Motor neuron (in vitro differentiated cells): ENCODE data around the gene RNF224. TPM values are rescaled to one million over a fixed set of nuclear protein-coding genes. Genes with fewer than 3 reads are reported as not detected.
"Not testable (repeated sequence)": the region's sequence is repeated elsewhere in the genome, so short reads cannot be mapped to it uniquely, and the experiment has no call there.

Source experiments
- ATAC-seq, 8 experiments: fragments of 200-7000 bp; cut with Tn5 transposase; replicated peaks in 6 of 8; 2 replicates each; pipeline ENCODE4 v1.8.0; 2021; ENCODE audit warnings: mild to moderate bottlenecking in 8 of 8, moderate library complexity in 8 of 8
- H3K27ac ChIP-seq, 2 donors: fragments of 250-450 bp; sonication (Bioruptor Pico); 2 replicates each; pipeline ENCODE4 v1.9.0; 2021; ENCODE audit warnings: antibody characterized with exemption in 2 of 2, mild to moderate bottlenecking in 2 of 2, moderate library complexity in 1 of 2
- H3K4me1 ChIP-seq, 2 donors: fragments of 250-450 bp; sonication (Bioruptor Pico); replicated peaks in 1 of 2; 2 replicates each; pipeline ENCODE4 v1.6.1; 2021; ENCODE audit warnings: antibody characterized with exemption in 2 of 2, mild to moderate bottlenecking in 2 of 2, moderate library complexity in 1 of 2
- H3K4me3 ChIP-seq, 5 donors: fragments of 250-450 bp; sonication (Bioruptor Pico); 2 replicates each; pipeline ENCODE4 v1.9.0; 2021; ENCODE audit warnings: antibody characterized with exemption in 5 of 5, mild to moderate bottlenecking in 5 of 5, moderate library complexity in 4 of 5
- WGBS, 10 experiments: fragments of 450-650 bp; shearing (Covaris generic); methylation state at CpG; one replicate each; pipeline ENCODE4 v1.0.0; 2022; 5-methylcytosine and 5-hydroxymethylcytosine counted together
- in situ Hi-C, 9 experiments: fragments of 400-800 bp; cut with MboI; loops; one replicate each; pipeline ENCODE4 v1.15.0; 2021; ENCODE audit warnings: low sequenced_read_pairs in 9 of 9, low pct_unique_long_range_greater_than_20kb in 2 of 9; ENCODE audit not compliant: unreplicated experiment in 9 of 9
- total RNA-seq, 8 experiments: library from RNA; unstranded; fragments of 300-600 nt; gene quantifications; 2 replicates each; pipeline versions ENCODE4 v1.2.3 to v1.2.4, GENCODE V29; 2022

RNF224 gene
- total RNA-seq, 8 experiments from 2014 or later, result 0.23 to 1.1 (median 0.46) TPM

DNA sequence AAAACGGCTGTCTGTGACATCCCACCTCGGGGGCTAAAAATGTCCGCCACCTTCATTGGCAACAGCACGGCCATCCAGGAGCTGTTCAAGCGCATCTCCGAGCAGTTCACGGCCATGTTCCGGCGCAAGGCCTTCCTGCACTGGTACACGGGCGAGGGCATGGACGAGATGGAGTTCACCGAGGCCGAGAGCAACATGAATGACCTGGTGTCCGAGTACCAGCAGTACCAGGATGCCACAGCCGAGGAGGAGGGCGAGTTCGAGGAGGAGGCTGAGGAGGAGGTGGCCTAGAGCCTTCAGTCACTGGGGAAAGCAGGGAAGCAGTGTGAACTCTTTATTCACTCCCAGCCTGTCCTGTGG lies 15.9 kb downstream of the RNF224 start:
- in situ Hi-C loops, result loop anchor here in 1 of 9 experiments (25.0 kb wide), 1 partner anchor 131 kb away; the partner anchor contains the start of gene DPP7
- not testable (repeated sequence) for H3K4me3 ChIP-seq, ATAC-seq, H3K27ac ChIP-seq
- peaks cover 8 to 22% of the 10 kb centered on the region in 2 donors for H3K4me1 ChIP-seq
- whole genome bisulfite sequencing, 10 experiments, result 94 to 100% methylated on average over 3 of the region's 18 CpGs; no CpG with 5 or more reads in 8 of the 10 experiments

DNA sequence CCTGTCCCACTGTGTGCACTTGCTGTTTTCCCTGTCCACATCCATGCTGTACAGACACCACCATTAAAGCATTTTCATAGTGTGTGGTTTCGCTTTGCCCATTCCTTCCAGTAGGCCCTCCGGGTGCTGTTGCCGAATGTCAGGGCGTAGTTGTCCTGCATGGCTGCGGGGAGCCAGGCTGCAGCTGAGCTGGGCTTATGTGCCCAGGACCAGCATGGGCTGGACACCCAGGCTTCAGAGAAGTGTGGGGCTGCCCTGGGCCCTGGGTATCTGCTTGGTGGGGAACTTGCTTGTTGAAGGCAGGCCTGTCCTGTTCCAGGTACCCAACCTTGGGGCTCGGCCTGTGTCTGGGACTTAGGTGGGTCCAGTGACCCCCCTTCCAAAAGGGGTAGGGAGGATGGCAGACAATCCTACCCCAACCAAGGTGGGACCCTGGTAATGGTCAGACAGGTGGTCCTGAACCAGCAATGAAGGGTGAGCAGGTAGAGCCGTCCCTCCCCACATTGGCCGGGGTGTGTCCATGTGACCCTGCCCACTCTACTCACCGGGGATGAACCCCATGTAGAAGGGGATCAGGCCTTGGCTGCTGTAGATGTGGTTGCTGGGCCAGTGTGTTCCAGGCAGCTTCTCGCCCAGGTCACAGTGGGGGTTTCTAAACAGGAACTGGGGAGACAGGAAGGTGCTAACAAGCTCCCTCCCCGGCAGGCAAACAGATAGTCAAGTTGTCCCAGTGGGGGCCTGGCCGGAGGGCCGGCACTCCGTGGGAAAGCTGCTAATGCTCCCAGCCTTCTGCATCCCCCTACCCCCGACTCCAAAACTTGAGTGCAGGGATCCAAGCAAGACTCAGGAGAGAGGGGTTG lies 16.6 kb downstream of the RNF224 start:
- in situ Hi-C loops, result loop anchor here in 1 of 9 experiments (25.0 kb wide), 1 partner anchor 132 kb away; the partner anchor contains the start of gene DPP7
- Histone ChIP-seq H3K4me1 (peaks cover 8 to 22% of the 10 kb centered on the region in 2 donors), H3K27ac (no peak overlapping the region), H3K4me3 (no peak overlapping the region)
- ATAC-seq, result peak in 1 of 8 experiments; percentile 0
- 27 to 100% (median 80%) methylated on average over 1 to 7 of the region's 15 CpGs; no CpG with 5 or more reads in 3 of the 10 experiments for WGBS, 10 experiments

DNA sequence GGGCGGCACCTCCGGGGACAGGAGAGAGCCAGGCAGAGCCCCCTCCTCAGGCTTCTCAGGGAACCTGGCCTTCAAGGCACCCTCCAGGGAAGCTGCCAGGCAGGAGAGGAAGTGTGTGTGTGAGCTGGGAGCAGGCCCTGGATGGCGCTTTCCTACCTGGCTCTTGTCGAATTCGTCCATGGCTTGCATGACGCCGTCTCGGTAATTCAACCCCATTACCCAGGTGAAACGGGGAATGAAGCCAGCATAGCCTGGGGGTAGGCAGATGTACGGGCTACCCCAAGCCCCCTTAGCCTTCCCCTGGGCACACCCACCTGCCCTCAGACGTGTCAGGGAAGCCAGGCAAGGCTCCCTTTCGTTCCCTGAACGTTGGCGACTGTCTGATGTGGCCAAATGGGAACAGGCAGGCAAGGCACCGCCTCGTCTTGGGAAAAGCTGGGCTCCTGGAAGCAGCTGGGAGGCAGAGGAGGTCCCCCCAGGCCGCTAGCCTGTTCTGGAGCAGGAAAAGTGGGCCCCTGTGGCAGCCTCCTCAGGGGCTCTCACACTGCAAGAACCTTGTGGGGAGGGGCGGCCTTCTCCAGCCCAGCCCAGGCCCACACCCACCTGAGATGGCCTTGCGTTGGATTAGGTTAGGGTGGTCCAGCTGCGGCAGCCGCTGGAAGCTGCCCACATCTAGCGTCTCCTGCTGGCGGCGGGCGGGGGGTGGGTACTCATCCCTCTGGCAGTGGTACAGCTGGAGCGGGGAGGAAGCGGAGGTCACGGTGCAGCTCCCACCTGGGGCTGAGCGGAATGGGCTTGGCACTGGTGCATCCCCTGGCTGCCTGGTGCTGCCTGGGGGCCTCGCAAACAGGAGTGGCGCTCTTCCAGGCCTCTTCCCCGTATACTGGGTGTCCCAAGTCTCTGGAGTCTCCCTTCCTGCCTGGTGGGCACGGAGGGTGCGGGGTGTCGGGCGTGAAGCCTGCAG lies 17.5 kb downstream of the RNF224 start:
- peak in 1 of 8 experiments; percentile 0 for ATAC-seq
- Histone ChIP-seq H3K4me1 (peaks cover 4 to 16% of the 10 kb centered on the region in 2 donors), H3K4me3 (no peak overlapping the region), H3K27ac (no peak overlapping the region)
- in situ Hi-C loops, result loop anchor here in 1 of 9 experiments (25.0 kb wide), 1 partner anchor 132 kb away; the partner anchor contains the start of gene DPP7
- 10 to 93% (median 83%) methylated on average over 1 to 10 of the region's 36 CpGs; no CpG with 5 or more reads in 5 of the 10 experiments for WGBS, 10 experiments

DNA sequence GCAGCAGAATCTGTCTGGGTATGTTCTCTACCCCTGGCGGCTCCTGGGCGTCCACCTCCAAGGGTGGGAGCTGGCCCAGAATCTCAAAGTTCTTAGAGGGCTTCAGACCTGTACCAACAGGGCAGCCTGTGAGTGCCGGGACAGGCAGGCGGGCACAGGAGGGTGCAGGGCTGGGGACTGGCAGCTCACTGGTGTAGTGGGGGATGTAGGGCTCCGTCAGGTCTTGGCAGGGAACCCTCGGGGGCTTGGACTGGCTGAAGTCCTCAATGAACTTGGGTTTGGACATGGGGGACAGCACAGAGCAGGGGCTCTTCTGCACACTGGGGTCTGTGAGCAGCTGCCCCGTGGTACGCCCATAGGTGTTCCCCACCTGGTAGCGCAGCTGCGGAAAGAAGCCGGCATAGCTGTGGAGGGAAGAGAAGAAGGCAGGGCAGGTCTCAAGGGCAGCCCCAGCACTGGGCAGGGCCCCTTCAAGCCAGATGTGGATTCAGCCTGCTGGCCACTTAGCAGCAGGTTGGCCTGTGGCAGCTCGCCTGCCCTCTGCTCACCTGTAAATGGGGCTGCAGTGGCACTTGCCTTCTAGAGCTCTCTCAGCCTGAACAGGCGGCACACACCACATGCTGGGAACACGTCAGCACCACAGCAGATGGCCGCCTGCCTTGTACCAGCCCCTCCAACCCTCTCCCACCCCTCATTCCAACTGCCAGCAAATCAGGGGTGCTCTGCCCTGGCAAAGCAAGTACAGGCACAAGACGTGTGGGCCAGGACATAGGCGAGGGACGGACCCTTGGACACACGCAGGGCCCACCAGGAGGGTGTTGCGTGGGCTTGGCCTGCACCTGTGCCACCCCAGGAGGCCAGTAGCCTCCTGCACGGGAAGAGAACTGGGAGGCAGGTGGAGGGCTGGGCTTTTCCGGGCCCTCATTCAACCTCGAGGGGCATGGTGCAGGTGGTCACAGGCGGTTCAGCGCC lies 18.4 kb downstream of the RNF224 start:
- no peak overlapping the region for H3K27ac ChIP-seq

DNA sequence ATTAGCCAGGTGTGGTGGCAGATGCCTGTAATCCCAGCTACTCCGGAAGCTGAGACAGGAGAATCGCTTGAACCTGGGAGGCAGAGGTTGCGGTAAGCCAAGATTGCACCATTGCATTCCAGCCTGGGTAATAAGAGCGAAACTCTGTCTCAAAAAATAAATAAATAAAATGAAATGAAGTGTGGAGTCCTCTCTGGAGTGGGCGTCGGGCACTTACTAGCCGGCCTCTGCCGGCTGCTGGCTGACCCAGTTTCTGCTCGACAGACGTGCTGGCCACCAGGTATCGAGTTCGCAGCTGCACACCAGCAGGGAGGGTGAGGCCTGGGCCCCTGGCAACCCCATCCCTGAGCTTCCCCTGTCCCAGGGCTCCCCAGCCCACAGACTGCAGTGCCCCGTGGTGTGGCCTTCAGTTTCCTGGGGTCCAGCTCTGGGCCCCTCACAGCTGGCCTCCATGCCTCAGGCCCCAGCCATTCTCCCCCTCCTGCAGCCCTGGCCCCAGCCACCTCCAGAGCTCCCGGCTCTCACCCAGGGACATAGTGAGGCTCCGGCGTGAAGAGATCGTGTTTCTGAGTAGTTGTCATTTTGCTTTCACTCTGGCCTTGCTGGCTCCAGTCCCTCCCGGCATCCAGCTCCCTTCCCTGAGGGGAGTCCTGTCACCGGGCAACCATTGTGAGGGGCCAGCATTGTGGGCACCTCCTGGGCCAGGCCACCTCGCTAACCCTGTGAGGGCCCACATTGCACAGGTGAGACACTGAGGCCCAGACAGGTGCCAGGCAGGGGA lies 20.0 kb downstream of the RNF224 start:
- Histone ChIP-seq H3K27ac (peak overlapping the region in 1 of 2 donors; percentile 42), H3K4me3 (no peak overlapping the region), H3K4me1 (peaks cover 13 to 29% of the 10 kb centered on the region in 2 donors)
- no peak for ATAC-seq
- in situ Hi-C loops, result loop anchor here in 1 of 9 experiments (25.0 kb wide), 1 partner anchor 135 kb away; the partner anchor contains the start of gene DPP7
- 73 to 95% (median 80%) methylated on average over 1 to 9 of the region's 20 CpGs; no CpG with 5 or more reads in 5 of the 10 experiments for WGBS, 10 experiments

More for the DNA sequence above, 18.4 kb downstream of the RNF224 start:
- Histone ChIP-seq H3K4me1 (peaks cover 4 to 16% of the 10 kb centered on the region in 2 donors), H3K4me3 (no peak overlapping the region)
- WGBS, 10 experiments, result 80 to 100% (median 90%) methylated on average over 1 to 2 of the region's 25 CpGs; no CpG with 5 or more reads in 6 of the 10 experiments
- ATAC-seq, result no peak
- in situ Hi-C loops, result loop anchor here in 1 of 9 experiments (25.0 kb wide), 1 partner anchor 133 kb away; the partner anchor contains the start of gene DPP7

DNA sequence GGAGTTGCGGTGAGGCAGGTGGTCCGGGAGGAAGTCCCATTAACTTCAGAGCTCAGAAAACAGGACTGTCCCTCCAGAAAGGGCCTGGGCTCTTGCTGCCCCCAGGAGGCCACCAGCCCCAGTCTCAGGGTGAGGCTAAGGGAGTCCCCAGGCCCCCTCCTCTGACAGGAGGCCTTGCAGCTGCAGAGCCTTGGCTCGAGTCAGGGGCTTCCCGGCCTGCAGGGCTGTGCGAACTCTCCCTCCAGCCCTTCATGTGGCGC lies 20.5 kb downstream of the RNF224 start:
- 94 to 100% (median 95%) methylated on average over 1 to 4 of the region's 6 CpGs; no CpG with 5 or more reads in 7 of the 10 experiments for WGBS, 10 experiments
- in situ Hi-C loops, result loop anchor here in 1 of 9 experiments (25.0 kb wide), 1 partner anchor 136 kb away; the partner anchor contains the start of gene DPP7
- peaks cover 11 to 27% of the 10 kb centered on the region in 2 donors for H3K4me1 ChIP-seq
- no peak overlapping the region for H3K27ac ChIP-seq
- ATAC-seq, result no peak
- no peak overlapping the region for H3K4me3 ChIP-seq

DNA sequence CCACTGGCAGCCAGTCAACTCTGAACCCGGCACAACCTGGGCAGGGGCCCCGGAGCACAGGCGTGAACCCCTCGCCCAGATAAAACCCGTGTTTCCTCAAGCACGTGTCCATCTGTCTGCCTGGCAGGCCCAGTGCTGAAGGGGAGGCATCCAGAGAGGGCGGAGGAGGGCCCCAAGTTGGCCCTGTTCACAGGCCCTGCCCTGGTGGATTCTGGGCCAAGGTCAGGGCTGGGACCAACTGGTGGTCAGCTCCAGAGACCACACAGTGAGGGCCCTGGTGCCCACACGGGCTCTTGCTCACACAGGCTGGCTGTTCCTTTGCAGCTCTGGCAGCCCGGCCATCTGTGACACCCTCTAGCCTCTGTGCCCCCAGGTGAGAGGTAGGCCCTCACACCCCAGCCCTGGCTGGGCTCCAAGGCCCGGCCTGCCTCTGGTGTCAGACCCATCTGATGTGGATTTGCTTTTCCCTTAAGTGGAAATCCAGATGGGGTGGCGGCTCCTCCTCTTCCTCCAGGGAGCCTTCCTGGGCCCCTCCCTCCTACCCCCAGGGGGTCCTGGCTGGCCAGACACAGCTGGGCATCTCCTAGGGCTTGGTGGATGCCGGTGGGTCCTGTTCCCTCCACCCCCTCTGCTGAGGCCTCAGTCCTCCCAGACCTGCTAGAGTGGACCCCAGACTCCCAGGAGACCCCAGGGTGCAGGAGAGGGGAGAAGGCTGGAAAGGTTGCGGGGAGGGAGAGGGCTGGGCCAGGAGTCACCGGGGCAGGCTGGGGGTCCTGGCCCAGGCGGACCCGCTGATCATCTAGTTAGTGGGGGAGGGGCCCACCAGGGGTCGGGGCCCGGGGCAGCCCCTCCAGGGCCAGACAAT lies 23.3 kb downstream of the RNF224 start:
- H3K4me3 ChIP-seq, result no peak overlapping the region
- in situ Hi-C loops, result no loop called here
- peaks cover 16 to 36% of the 10 kb centered on the region in 2 donors for H3K4me1 ChIP-seq
- no peak for ATAC-seq
- WGBS, 10 experiments, result 30 to 79% (median 73%) methylated on average over 2 to 3 of the region's 18 CpGs; no CpG with 5 or more reads in 7 of the 10 experiments
- H3K27ac ChIP-seq, result peak overlapping the region in 1 of 2 donors; percentile 57

DNA sequence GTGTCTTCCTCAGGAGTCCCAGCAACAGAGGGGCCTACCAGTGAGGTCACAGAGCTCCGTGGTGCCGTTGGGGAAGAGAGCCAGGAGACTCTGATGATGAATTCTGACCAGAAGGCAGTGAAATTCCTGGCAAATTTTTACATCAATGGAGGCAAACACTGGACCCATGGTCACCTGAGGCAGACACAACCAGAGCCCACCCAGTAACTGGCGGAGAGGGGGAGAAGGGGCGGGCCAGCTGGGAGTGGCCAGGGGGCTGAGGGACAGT lies 23.8 kb downstream of the RNF224 start, which contains the start of gene STPG3:
STPG3 (plus strand) TSS at position 93 of the 268 bp plus-strand sequence; CDS start at position 94, 1 bp downstream.
- in situ Hi-C loops, result no loop called here
- Histone ChIP-seq H3K4me3 (no peak within 1 kb of the TSS), H3K4me1 (peaks cover 18 to 37% of the 10 kb centered on the region in 2 donors), H3K27ac (peak within 1 kb of the TSS in 1 of 2 donors; percentile 57)
- WGBS, 10 experiments, result no CpG with 5 or more reads among the region's 4 CpGs
- ATAC-seq, result peak in 2 of 8 experiments; percentile 0 to 1

DNA sequence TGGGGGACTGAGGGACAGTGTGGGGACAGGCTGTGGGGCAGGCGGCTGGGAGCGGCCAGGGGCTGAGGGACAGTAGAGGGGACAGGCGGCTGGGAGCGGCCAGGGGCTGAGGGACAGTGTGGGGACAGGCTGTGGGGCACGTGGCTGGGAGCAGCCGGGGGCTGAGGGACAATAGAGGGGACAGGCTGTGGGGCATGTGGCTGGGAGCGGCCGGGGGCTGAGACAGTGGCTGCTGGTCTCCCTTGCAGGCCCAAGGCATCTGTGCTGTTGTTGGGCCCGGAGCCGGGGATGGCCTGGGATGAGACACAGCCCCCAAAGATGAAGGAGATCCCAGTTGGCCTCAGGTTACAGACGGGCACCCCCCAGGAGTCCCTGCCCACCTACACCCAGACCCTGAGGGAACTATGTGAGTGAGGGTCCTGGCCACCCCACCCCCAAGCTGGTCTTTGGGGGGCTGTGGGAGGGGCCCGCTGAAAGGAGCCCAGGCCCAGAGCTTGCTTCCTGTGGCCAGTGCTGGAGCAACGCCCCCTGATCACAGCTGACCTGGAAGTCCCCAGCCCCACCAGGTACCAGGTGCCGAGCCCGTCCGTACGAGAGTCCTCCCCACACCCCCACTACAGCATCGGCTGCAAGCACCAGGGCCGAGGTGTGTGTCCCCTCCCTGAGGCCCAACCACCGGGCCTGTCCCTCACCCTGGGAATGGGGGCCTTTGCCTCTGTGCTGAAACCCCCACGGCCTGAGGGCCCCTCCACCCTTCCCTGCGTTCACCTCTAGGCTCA lies 24.4 kb downstream of the RNF224 start:
- peak in 5 of 8 experiments; percentile 42 to 73 (median 50) for ATAC-seq
- Histone ChIP-seq H3K4me1 (peaks cover 24 to 42% of the 10 kb centered on the region in 2 donors), H3K27ac (peak overlapping the region in 1 of 2 donors; percentile 57), H3K4me3 (no peak overlapping the region)
- no CpG with 5 or more reads among the region's 22 CpGs for WGBS, 10 experiments
- in situ Hi-C loops, result no loop called here
